Measurements from ENCODE around the gene SVOPL. TPM values are rescaled to one million over a fixed set of nuclear protein-coding genes. Genes with fewer than 3 reads are reported as not detected.

Gene SVOPL
- total RNA-seq, 2 donors from 2014 or later, result not detected

GRCh38 chr7:138630059-138630610, 71.0 kb downstream of the SVOPL start:
- no peak for ATAC-seq
- TF ChIP-seq, protein P1, sequence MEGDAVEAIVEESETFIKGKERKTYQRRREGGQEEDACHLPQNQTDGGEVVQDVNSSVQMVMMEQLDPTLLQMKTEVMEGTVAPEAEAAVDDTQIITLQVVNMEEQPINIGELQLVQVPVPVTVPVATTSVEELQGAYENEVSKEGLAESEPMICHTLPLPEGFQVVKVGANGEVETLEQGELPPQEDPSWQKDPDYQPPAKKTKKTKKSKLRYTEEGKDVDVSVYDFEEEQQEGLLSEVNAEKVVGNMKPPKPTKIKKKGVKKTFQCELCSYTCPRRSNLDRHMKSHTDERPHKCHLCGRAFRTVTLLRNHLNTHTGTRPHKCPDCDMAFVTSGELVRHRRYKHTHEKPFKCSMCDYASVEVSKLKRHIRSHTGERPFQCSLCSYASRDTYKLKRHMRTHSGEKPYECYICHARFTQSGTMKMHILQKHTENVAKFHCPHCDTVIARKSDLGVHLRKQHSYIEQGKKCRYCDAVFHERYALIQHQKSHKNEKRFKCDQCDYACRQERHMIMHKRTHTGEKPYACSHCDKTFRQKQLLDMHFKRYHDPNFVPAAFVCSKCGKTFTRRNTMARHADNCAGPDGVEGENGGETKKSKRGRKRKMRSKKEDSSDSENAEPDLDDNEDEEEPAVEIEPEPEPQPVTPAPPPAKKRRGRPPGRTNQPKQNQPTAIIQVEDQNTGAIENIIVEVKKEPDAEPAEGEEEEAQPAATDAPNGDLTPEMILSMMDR (IDR thresholded peaks at IDR 0.05), result no peak
- TF ChIP-seq POLR2A (IDR thresholded peaks at IDR 0.05), result no peak
- no peak overlapping the region for H3K4me3 ChIP-seq
- no peaks in the 10 kb centered on the region for H3K36me3 ChIP-seq (replicated peaks in 1 of 2; ENCODE audit: insufficient read depth in 1 of 2, low read depth in 2 of 2)
- no peaks in the 10 kb centered on the region for H3K9me3 ChIP-seq
- 96 to 99% methylated on average over 8 of the region's 8 CpGs for WGBS, 2 donors
- H3K27me3 ChIP-seq, result no peaks in the 10 kb centered on the region
- no peaks in the 10 kb centered on the region for H3K4me1 ChIP-seq
- DNase-seq, result no peak
- intact Hi-C loops (cut with DNase I), result no loop called here
- no peak overlapping the region for H3K27ac ChIP-seq

DNA sequence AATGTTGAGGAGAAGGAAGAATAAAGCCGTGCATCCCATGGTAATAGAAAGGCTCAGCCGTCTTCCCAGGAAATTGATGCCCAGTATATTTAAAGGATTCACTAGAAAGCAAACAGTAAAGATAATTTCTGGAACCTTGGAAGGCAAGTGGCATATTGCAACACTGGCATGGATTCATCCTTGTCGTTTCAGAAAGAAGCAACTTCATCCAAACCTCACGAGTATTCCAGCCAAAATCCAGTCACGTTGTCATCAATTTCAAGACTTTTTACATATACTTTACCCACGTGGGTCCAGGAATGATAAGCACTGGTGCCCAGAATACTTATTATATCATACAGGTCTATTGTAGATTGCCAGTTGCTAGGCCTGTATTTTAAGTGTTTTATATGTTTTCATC, 73.8 kb downstream of the SVOPL start:
- intact Hi-C loops (cut with DNase I), result no loop called here
- no peak for ATAC-seq
- no peaks in the 10 kb centered on the region for H3K9me3 ChIP-seq
- no peaks in the 10 kb centered on the region for H3K4me1 ChIP-seq
- TF ChIP-seq, protein P1 (IDR thresholded peaks at IDR 0.05), result no peak
- TF ChIP-seq POLR2A (IDR thresholded peaks at IDR 0.05), result no peak
- H3K27ac ChIP-seq, result no peak overlapping the region
- no peak overlapping the region for H3K4me3 ChIP-seq
- DNase-seq, result no peak
- no peaks in the 10 kb centered on the region for H3K36me3 ChIP-seq (replicated peaks in 1 of 2; ENCODE audit: insufficient read depth in 1 of 2, low read depth in 2 of 2)
- H3K27me3 ChIP-seq, result no peaks in the 10 kb centered on the region
- WGBS, 2 donors, result 72 to 78% methylated on average over 6 of the region's 6 CpGs

DNA sequence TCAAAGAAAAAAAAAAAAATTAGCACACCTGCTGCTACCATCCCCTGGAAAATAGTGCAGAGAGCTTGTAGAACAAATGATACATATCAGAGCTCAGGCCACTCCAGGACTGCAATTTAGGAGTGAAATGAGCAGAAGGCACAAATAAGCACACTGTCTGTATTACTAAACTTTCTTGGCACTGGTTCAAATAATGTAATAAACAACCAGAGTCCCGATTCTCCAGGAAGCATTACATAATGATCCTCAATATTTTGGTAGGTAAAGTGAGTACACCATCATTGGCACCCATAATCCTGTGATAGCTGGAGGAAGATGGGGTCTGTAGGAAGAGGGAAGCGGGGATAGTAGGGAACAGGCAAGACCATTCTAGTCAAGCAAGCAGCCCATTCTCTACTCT, 74.3 kb downstream of the SVOPL start:
- DNase-seq (no peak), ATAC-seq (no peak)
- Histone ChIP-seq H3K27me3 (no peaks in the 10 kb centered on the region), H3K4me3 (no peak overlapping the region), H3K36me3 (replicated peaks in 1 of 2; ENCODE audit: insufficient read depth in 1 of 2, low read depth in 2 of 2) (no peaks in the 10 kb centered on the region), H3K9me3 (no peaks in the 10 kb centered on the region), H3K27ac (no peak overlapping the region), H3K4me1 (no peaks in the 10 kb centered on the region)
- TF ChIP-seq, protein P1 (IDR thresholded peaks at IDR 0.05), result no peak
- no peak for TF ChIP-seq POLR2A (IDR thresholded peaks at IDR 0.05)
- intact Hi-C loops (cut with DNase I), result no loop called here
- WGBS, 2 donors, result 45 to 48% methylated on average over 2 of the region's 2 CpGs

GRCh38 chr7:138625849-138626230, 75.3 kb downstream of the SVOPL start:
- DNase-seq (no peak), ATAC-seq (no peak)
- no peaks in the 10 kb centered on the region for H3K27me3 ChIP-seq
- TF ChIP-seq, protein P1 (IDR thresholded peaks at IDR 0.05), result no peak
- no peak for TF ChIP-seq POLR2A (IDR thresholded peaks at IDR 0.05)
- no peak overlapping the region for H3K4me3 ChIP-seq
- no peaks in the 10 kb centered on the region for H3K4me1 ChIP-seq
- H3K27ac ChIP-seq, result no peak overlapping the region
- WGBS, 2 donors, result 62 to 77% methylated on average over 5 of the region's 5 CpGs
- no peaks in the 10 kb centered on the region for H3K9me3 ChIP-seq
- intact Hi-C loops (cut with DNase I), result no loop called here
- H3K36me3 ChIP-seq (replicated peaks in 1 of 2; ENCODE audit: insufficient read depth in 1 of 2, low read depth in 2 of 2), result no peaks in the 10 kb centered on the region

DNA sequence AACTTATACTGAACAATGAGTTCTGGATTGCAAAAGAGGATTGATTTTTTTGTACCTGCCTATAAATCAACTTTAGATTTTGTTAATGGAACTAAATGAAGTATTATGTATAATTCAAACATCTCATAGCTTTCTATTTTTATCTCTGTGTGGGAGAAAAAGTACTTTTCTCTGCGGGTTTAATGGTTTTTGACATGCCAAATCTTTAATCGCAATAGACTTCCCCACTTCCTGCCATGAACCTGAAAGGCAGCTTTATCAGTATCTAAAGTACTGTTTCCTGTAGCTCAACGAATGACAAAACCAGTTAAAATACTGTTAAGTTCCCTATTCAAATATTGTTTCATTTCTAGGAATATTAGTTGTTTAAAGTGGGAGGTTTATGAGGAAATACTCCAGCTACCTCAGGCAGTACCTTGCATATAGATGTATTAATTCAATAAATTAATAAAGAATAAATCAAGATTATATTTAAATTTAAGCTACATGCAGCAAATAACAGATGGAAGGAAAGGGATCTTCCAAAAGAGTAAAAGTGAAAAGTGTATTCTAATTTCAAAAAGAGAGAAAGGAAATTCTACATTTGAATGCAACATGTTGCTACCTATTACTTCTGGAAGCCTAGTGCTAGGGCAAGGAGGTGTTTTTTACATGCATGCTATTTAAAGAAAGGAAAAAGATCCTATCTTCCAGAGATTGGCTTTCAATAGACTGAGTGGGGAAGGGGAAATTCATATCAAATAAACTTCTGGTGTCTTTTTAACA, 75.9 kb downstream of the SVOPL start:
- TF ChIP-seq POLR2A (IDR thresholded peaks at IDR 0.05), result no peak
- TF ChIP-seq, protein P1 (IDR thresholded peaks at IDR 0.05), result no peak
- Histone ChIP-seq H3K4me1 (no peaks in the 10 kb centered on the region), H3K27ac (no peak overlapping the region), H3K9me3 (no peaks in the 10 kb centered on the region), H3K4me3 (no peak overlapping the region), H3K36me3 (replicated peaks in 1 of 2; ENCODE audit: insufficient read depth in 1 of 2, low read depth in 2 of 2) (no peaks in the 10 kb centered on the region), H3K27me3 (no peaks in the 10 kb centered on the region)
- WGBS, 2 donors, result 3 to 4% methylated on average over 3 of the region's 3 CpGs
- intact Hi-C loops (cut with DNase I), result no loop called here
- ATAC-seq, result no peak
- no peak for DNase-seq
